ENCODE results near the gene PDE8B. TPM values are rescaled to one million over a fixed set of nuclear protein-coding genes. Genes with fewer than 3 reads are reported as not detected.
"Not testable (repeated sequence)": the region's sequence is repeated elsewhere in the genome, so short reads cannot be mapped to it uniquely, and the experiment has no call there.

PDE8B gene
- total RNA-seq, 2 donors from 2014 or later: 0.89 to 1.4 TPM

DNA sequence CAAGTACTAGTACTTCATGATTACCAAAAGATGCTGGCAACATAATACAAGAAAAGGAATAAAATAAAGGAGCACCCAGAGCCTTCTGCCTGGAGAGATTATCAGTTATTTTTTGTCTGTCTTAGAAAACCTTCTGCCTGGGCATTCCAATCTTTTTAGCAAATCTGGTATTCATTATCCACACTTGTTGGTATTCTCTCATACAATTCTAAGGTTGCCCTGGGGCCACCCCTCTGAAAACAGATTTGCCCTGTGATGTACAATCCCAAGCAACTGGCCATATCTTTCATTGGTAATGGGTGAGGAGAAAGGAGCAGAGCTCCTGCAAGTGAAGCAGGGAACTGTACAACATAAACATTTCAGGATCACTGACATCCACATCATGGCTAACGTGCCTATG lies 233.9 kb downstream of the PDE8B start:
- DNase-seq (no peak), ATAC-seq (no peak)
- intact Hi-C loops (cut with DNase I, micrococcal nuclease): no loop called here

DNA sequence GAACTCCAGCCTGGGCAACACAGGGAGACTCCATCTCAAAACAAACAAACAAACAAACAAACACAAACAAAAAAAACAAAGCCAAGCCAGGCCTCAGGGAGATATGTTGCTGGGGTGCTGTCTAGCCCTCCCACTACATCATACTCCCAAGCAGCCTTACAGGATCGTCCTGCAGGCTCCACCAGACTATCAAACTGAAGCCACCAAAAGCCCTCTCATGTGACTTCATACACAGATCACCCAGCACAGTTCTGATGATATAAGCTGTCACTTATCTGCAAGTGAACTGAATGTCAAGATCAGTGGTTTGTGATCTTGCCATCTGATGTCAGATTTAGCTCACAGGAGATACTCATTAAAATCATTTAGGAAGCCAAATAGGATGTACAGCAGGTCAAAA lies 238.4 kb downstream of the PDE8B start:
- ATAC-seq: no peak
- intact Hi-C loops (cut with DNase I, micrococcal nuclease): no loop called here

DNA sequence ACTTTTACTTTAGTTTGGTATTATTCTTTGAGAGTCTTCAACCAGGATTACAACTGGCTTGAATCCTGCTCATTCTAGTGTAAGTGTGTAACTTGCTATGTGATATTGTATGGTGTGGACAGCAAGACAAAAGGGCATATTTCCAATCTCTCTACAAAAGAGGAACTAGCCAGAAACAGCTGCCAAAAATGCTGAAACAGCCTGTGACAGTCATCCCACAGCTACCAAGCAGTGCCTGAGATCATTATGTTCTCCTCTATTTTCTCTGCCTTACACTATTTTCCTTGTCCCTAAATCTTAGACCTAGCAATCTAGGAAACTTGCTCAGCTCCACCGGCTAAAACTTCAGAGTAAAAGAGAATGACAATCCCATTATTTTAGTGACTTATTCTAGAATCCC lies 238.8 kb downstream of the PDE8B start:
- intact Hi-C loops (cut with DNase I, micrococcal nuclease): no loop called here
- no peak for DNase-seq
- ATAC-seq: no peak

More for the DNA sequence above, 238.4 kb downstream of the PDE8B start:
- DNase-seq: no peak

DNA sequence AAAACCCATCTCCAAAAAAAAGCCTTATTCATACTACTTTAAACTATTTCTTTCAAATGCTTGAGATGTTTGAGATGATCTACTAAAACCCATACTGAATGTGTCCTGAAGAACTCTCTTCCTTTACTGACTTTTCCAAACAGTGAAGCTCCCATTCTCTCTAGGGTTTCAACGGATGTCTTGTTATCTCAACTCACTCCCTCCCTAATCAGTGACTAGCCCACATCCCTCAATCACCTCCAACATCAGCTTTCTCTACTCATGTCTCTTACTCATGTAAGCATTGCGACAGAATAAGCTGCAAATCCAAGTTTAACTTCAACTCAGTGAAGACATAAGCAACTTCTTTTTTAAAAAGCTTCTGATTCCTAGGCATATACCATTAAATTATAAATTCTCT lies 239.5 kb downstream of the PDE8B start:
- ATAC-seq (no peak), DNase-seq (no peak)
- intact Hi-C loops (cut with DNase I, micrococcal nuclease): no loop called here

DNA sequence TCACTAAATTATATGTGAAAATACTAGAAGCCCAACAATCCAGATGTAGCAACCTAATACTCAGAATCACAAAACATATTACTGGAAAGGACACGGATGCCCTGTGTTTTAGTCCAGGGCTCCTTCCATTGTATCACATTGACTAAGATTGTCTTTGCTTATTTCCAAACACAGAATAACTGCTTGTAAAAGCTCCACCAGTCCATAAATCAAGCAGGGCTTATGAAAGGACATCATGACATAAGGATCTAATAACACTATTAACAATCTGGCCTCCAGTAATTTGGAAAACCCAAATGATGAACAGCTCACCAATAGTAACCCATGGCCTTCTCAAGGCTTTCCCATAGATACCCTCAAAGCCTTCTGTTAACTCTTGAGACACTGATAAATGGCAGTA lies 241.9 kb downstream of the PDE8B start:
- no peak for DNase-seq
- no peak for ATAC-seq
- intact Hi-C loops (cut with DNase I, micrococcal nuclease): no loop called here

DNA sequence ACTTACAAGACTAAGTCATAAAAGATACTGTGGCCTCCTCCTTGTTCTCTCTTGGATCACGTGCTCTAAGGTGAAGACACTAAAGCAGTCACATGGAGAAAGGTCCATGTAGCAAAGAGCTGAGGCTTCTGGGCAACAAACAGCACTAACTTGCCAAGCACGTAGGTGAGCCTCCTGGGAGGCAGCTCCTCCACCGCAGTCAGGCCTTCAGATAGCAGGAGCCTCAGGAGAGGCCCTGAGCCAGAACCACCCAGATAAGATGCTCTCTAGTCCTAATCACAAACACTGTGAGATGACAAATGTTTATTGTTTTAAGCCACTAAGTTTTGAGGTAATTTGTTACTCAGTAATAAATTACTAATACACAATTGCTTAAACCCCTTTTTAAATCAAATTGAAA lies 243.6 kb downstream of the PDE8B start:
- DNase-seq: no peak
- no peak for ATAC-seq
- intact Hi-C loops (cut with DNase I, micrococcal nuclease): no loop called here

DNA sequence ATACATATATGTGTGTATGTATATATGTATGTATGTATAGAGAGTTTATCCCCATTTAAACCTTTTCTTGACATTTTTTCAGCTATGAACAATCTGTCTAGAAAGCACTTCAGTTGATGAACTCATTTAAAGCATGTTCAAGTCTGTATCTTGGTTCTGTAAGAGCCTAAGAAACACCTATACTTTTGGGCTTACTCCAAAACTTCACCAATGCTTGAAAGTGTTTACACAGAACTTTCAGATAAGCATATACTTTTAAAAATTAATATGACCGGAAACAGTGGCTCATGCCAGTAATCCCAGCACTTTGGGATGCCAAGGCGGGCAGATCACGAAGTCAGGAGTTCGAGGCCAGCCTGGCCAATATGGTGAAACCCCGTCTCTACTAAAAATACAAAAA lies 250.8 kb downstream of the PDE8B start:
- DNase-seq: no peak
- no peak for ATAC-seq
- intact Hi-C loops (cut with DNase I, micrococcal nuclease): no loop called here

DNA sequence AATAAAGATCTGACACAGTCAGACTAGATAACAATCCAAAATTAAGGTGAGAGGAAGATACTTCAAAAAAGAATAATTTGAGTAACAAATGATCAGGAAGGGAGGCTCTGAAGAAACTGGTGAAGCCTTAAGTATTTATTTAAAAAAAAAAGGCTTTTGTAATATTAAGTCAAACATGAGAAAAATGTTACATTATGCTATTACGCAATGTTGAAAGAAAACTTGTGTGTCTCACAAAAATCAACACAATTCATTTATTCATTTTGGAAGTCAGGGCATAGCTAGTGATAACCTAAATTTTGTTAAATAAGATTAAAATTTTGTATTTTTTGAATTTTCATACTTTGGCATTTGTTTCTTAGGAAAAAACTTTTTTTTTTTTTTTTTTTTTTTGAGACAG lies 253.4 kb downstream of the PDE8B start:
- intact Hi-C loops (cut with DNase I, micrococcal nuclease): no loop called here
- ATAC-seq (no peak), DNase-seq (no peak)

DNA sequence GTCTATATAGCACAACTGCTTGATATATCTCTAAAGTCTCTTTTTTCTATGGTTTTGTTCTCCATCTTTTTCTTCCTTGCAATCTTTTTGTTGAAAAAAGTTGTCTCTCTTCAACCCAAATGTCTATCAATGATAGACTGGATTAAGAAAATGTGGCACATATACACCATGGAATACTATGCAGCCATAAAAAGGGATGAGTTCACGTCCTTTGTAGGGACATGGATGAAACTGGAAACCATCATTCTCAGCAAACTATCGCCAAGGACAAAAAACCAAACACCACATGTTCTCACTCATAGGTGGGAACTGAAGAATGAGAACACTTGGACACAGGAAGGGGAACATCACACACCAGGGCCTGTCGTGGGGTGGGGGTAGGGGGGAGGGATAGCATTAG lies 258.4 kb downstream of the PDE8B start:
- DNase-seq; ATAC-seq; intact Hi-C loops (cut with DNase I, micrococcal nuclease): not testable (repeated sequence)

DNA sequence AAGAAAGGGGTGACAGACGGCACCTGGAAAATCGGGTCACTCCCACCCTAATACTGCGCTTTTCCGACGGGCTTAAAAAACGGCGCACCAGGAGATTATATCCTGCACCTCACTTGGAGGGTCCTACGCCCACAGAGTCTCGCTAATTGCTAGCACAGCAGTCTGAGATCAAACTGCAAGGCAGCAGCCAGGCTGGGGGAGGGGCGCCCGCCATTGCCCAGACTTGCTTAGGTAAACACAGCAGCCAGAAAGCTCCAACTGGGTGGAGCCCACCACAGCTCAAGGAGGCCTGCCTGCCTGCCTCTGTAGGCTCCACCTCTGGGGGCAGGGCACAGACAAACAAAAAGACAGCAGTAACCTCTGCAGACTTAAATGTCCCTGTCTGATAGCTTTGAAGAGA lies 264.6 kb downstream of the PDE8B start:
- DNase-seq; ATAC-seq; intact Hi-C loops (cut with DNase I, micrococcal nuclease): not testable (repeated sequence)

Other genes with a start within 250 kb of the PDE8B start
- 10 to 100 TPM; 18.3 to 20.1 TPM for gene AGGF1, start 180.3 kb upstream of the PDE8B start, total RNA-seq
- gene ZBED3, start 123.4 kb upstream of the PDE8B start, total RNA-seq: 1 to 10 TPM; 8.1 to 9.5 TPM

Data from left colon (tissue), 2 donors.